Left forelimb (tissue), 1 donor: ENCODE data around the gene TMOD3.
"Not testable (repeated sequence)": the region's sequence is repeated elsewhere in the genome, so short reads cannot be mapped to it uniquely, and the experiment has no call there.

ENCODE experiments used
- DNase-seq: peaks from one replicate; pipeline ENCODE4 v3.0.0-alpha.2; 2018; ENCODE audit warnings: low spot score

TMOD3 gene

GRCh38 chr15:51864408-51865056, 35.1 kb downstream of the TMOD3 start:
- no peak for DNase-seq

DNA sequence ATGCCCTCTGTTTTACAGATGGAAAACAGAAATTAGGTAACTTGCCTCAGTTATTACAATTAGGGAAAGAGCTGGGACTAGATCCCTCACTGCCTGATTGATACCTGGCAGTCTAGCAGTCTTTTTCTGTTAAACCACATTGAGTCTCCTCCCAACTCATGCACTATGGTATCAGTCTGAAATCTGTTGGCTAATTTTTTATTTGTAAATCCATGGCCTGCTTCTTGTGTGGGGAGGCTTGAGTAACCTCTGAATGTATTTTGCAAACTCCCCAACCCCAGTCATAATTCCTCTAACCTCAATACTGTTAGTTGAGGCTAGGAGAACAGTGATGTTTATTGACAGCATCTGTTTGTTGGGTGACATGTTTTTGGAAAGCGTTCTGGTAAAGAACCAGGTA, 35.9 kb downstream of the TMOD3 start:
- DNase-seq, result no peak

DNA sequence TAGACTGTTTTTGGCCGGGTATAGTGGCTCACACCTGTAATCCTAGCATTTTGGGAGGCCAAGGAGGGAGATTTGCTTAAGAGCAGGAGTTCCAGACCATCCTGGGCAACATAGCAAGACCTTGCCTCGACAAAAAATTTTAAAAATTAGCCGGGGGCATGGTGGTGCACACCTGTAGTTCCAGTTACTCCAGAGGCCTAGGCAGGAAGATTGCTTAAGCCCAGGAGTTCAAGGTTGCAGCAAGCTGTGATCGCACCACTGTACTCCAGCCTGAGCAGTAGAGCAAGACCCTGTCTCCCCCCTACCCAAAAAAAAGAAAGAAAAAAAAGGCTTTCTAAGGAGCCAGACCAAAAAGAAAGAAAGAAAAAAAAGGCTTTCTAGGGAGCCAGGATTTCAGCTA, 36.7 kb downstream of the TMOD3 start:
- DNase-seq, result no peak

GRCh38 chr15:51866751-51867150, 37.3 kb downstream of the TMOD3 start:
- DNase-seq, result no peak

GRCh38 chr15:51869060-51869421, 39.6 kb downstream of the TMOD3 start:
- no peak for DNase-seq

DNA sequence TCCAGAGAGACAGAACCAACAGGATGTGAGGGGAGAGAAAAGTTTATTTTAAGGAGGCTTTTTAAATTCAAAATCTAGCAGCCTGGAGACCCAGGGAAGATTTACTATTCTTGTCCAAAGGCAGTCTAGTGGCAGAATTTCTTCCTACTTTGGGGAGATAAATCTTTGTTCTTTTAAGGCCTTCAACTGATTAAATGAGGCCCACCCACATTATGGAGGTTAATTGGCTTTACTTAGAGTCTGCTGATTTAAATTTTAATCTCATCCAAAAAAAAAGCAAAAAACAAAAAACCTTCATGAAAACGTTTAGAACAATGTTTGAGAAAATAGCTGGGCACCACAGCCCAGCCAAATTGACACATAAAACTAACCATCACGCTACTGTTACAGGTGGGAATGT, 41.3 kb downstream of the TMOD3 start:
- DNase-seq, result no peak

DNA sequence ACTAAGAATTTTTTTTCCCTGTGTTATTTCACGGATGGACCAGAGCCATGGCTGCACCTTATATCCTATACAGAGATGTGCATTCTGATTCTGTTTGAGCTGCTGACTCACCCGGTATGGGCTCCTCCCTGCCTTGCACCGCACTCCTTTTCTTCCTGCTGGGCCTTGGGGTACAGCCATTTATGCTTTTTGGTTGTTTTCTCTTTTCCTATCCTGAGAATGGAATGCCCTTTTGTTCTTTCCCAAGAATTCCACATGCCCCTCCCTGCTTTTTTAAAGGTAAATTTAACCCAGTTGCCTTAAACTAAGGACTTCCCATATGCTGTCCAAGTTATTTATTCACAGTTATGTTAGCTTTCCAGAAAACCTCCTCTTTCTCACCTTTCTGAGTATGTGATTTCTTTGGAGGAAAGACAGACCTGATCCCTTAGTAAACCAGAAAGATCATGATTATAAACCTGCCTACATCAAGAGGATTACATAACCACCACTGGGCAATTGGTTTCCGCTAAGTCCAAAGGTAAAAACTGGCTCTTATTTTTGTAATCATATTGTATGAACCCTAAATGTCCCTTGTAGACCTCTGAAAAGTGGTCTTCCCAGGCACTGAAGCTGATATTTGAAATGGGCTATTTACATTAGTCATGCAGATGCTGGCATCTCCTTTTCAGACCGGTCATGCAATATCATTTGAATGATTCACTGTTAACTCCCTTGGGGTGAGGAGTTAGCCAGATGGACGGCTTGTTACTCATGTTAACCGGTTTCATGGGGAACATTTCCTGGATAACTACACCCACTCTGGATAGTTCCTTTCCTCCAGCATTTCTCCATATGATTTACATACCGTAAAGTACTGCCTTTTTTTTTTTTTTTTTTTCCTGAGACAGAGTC, 45.5 kb downstream of the TMOD3 start:
- DNase-seq, result no peak

DNA sequence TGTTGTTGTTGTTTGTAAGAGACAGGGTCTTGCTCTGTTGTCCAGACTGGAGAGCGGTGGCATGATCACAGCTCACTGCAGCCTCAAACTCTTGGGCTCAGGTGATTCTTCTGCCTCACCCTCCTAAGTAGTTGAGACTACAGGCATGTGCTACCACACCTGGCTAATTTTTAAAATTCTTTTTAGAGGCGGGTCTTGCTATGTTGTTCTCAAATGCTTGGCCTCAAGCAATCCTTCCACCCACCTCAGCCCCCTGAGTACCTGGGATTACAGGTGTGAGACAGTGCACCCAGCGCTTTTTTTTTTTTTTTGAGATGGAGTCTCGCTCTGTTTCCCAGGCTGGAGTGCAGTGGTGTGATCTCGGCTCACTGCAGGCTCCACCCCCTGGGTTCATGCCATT, 46.7 kb downstream of the TMOD3 start:
- no peak for DNase-seq

DNA sequence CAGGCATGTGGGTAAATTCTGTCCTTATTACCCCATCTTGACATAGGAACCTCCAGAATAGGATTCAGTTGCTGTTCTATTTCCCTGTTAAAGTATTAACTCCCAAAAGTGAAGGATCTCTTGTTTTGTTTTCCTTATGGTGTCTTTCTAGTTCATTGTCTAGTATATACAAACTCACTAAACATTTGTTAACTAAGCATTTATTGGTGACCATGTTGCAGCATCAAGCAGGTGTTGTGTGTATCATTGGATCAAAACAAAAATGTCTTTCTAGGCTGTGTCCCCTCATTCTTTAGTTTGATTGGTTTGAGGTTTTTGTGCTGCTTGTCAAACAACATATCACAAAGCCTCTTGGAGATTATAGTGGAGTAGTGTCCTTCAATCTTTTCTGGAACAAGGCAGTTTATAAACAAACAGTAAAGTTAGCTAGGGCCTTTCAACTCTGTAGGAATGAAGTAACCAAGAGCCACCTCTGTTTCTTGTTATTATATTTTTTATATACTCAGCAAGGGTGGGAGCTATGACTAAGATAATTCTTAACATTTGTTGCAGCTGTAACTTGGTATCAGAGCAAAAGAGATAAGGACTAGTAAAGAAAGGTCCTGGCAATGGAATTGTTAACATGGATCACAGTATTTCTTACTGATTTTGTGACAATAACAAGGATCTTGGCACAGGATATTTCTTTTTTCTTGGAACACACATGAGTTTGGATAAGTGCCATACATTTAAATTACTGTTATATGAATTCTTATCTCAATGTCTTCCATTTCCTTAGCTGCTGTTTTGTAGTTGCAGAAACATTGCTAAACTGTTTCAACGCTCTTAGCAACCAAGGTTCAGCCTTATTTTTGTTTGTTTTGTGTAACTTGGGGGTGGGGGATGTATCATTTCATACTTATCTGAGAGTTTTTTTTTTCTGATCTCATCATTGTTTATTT, 49.3 kb downstream of the TMOD3 start:
- DNase-seq, result no peak

DNA sequence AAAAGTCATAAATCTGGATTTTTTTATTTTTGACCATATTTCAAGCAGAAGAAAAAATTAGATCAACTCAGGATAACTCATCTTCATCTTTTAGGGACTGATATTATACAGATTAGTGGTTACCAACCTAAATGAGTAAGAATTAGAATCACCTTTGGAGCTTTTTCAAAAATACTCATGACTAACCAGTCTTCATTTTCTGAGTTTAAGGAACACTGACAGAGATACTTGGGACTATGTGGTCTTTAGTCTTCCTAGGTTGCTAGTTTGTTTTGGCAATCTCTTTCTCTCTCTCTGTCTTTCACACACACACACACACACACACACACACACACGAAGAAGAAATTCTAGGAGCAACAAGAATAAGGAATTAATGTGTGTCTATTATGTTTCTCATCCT, 50.1 kb downstream of the TMOD3 start:
- no peak for DNase-seq

- DNase-seq, result no peak
Measured at GRCh38 chr15:51883271-51883837, 53.9 kb downstream of the TMOD3 start.

- no peak for DNase-seq
Measured at GRCh38 chr15:51884041-51884440, 54.6 kb downstream of the TMOD3 start.

GRCh38 chr15:51884517-51885236, 55.2 kb downstream of the TMOD3 start:
- no peak for DNase-seq

GRCh38 chr15:51885758-51886157, 56.3 kb downstream of the TMOD3 start:
- not testable (repeated sequence) for DNase-seq

GRCh38 chr15:51887887-51888592, 58.6 kb downstream of the TMOD3 start:
- DNase-seq, result no peak

DNA sequence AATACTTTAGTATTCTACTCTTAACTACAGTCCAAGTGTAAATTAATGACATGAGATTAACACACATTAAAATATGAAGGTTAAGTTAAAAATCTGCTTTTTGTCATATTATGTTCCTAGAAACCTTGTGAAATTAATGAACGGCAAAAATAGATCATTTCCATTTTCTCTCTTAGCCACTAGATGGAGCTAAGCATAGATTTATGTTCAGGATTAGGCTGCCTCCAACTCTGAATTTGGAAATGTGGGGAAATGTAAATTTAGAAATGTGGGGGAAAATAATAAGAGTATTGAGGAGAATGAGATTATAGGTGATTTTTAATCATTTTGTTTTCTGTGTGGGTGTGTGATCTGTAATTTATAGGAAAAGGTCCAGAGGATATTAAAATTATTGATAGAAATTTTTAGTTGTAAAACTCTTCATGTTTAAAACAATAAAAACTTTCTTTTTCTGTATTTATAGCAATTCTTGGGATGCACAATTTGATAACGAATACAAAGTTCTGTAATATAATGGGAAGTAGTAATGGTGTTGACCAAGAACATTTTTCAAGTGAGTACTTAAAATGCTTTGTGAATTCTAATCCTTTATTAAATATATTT, 59.2 kb downstream of the TMOD3 start:
- no peak for DNase-seq

- no peak for DNase-seq
Measured at GRCh38 chr15:51889486-51889885, 60.0 kb downstream of the TMOD3 start.

GRCh38 chr15:51904421-51904820, 75.0 kb downstream of the TMOD3 start:
- no peak for DNase-seq

DNA sequence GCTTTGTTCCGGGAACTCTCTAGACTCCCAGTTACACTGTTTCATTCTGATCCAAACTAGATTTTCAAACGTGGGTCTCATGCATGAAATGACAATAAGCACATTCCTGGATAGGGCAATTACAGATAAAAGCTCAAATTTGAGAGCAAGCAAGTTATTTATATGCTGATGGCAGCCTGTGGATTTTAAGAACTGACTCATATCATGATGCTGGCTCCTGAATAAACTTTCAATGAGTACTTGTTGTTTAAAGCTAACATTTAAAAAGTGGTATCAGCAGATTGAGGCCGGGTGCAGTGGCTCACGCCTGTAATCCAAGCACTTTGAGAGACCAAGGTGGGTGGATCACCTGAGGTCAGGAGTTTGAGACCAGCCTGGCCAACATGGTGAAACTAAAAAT, 75.5 kb downstream of the TMOD3 start:
- no peak for DNase-seq

DNA sequence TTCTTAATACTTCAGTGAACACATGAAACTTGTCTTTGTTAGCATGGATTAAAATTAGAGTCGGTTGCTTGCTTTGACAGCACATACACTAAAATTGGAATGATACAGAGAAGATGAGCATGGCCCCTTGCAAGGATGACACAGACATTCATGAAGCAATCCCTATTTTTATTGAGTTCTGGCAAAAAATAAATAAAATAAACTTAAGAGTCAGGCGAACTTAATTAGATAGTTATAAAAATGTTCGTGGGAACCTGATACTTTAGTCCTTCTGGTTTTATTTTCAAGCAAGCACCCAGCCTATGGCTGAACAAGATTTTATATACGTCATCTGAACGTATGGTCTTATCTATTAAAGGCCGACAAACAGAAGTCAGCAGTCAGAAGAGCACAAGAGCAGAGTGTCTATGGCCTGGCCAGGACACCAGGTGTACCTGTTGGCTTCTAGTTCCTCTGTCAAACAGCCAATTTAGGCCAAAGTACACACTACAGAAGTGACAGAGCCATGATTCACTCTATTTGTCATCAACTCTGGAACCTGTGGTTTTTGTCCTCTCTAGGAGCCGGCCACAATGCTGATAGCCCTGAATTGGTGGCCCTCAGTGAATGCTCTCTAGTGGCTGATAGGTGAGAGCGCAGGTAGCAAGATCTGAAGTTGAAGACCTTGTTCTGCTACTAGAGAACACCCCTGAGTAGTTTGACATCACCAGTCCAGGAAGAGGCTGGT, 77.8 kb downstream of the TMOD3 start:
- no peak for DNase-seq
